PFSK-1 (cell line): ENCODE results near the gene HACD2.

Experiments
- FOXP2 ChIP-seq: optimal IDR thresholded peaks from 2 replicates; pipeline ENCODE3; 2011; ENCODE audit warnings: borderline replicate concordance, control low read depth, inconsistent platforms; ENCODE audit not compliant: insufficient read depth; ENCODE audit errors: extremely low read length, extremely low read depth
- POLR2AphosphoS5 ChIP-seq: IDR thresholded peaks from 2 replicates; pipeline ENCODE4 v1.6.1; 2012; ENCODE audit warnings: low read depth, mild to moderate bottlenecking, control low read depth, low read length, moderate library complexity
- REST ChIP-seq, 2 experiments: IDR thresholded peaks; 2 replicates each; pipeline versions ENCODE4 v1.6.1 to v1.8.0; 2011 to 2012; ENCODE audit warnings: low read depth in 2 of 2, low read length in 2 of 2, control low read depth in 1 of 2, inconsistent platforms in 1 of 2, mild to moderate bottlenecking in 1 of 2, moderate library complexity in 1 of 2; ENCODE audit not compliant: insufficient read depth in 1 of 2
- SIN3A ChIP-seq: IDR thresholded peaks from 2 replicates; pipeline ENCODE4 v1.6.1; 2012; ENCODE audit warnings: mild to moderate bottlenecking, low read length, moderate library complexity, borderline replicate concordance; ENCODE audit not compliant: insufficient read depth
- TAF1 ChIP-seq: IDR thresholded peaks from 2 replicates; pipeline ENCODE4 v1.6.1; 2012; ENCODE audit warnings: low read length, control low read depth, borderline replicate concordance; ENCODE audit not compliant: insufficient read depth

HACD2 gene

GRCh38 chr3:123552768-123553167 lies 32.1 kb downstream of the HACD2 start:
- TF ChIP-seq REST (IDR thresholded peaks at IDR 0.05; ENCODE audit: insufficient read depth in 1 of 2, low read depth in 2 of 2, low read length in 2 of 2) (no peak), FOXP2 (no peak), POLR2AphosphoS5 (no peak), TAF1 (no peak), SIN3A (no peak)

- TF ChIP-seq REST (IDR thresholded peaks at IDR 0.05; ENCODE audit: insufficient read depth in 1 of 2, low read depth in 2 of 2, low read length in 2 of 2) = no peak
- TF ChIP-seq TAF1 = no peak
- no peak for TF ChIP-seq SIN3A
- TF ChIP-seq FOXP2 = no peak
- no peak for TF ChIP-seq POLR2AphosphoS5
These were observed 32.6 kb downstream of the HACD2 start for GRCh38 chr3:123552095-123552714.

GRCh38 chr3:123547881-123548519 lies 36.9 kb downstream of the HACD2 start:
- TF ChIP-seq FOXP2 = no peak
- TF ChIP-seq SIN3A = no peak
- no peak for TF ChIP-seq TAF1
- no peak for TF ChIP-seq POLR2AphosphoS5
- TF ChIP-seq REST (IDR thresholded peaks at IDR 0.05; ENCODE audit: insufficient read depth in 1 of 2, low read depth in 2 of 2, low read length in 2 of 2) = no peak

- no peak for TF ChIP-seq POLR2AphosphoS5
- TF ChIP-seq SIN3A = no peak
- no peak for TF ChIP-seq REST (IDR thresholded peaks at IDR 0.05; ENCODE audit: insufficient read depth in 1 of 2, low read depth in 2 of 2, low read length in 2 of 2)
- no peak for TF ChIP-seq TAF1
- TF ChIP-seq FOXP2 = no peak
These were observed 38.6 kb downstream of the HACD2 start for GRCh38 chr3:123546133-123546755.
